ENCODE results near the gene SRC. TPM values are rescaled to one million over a fixed set of nuclear protein-coding genes. Genes with fewer than 3 reads are reported as not detected.

The SRC gene
- total RNA-seq, 1 experiment from 2014 or later = 23.3 TPM

DNA sequence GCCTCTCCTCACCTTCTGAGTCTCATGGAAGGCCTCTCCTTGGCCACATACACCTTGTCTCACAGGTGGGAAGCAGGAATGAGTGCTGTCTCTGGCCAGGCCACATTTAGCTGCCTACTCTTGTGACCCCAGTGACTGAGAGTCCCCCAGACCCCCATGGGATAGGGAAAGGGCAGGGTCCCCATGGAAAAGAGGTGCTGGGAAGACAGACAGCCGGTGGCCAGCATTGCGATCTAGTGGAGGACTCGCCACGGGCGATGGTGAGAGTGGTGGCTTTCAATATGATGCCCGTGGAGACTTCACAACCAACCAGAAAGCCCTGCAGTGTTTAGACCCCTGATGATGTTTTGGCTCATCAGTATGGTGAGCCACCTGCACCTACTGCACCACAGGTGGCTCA lies 36.6 kb upstream of the SRC start:
- no peaks in the 10 kb centered on the region for H3K27me3 ChIP-seq (replicated peaks; ENCODE audit: insufficient read depth, low read depth, low read length, poor library complexity)
- no TSS peak for BruUV-seq (replicated peaks)
- CTCF ChIA-PET = no interaction called here
- H3K27ac ChIP-seq (ENCODE audit: low read depth, low read length, poor library complexity, severe bottlenecking) = no peak overlapping the region
- no peaks in the 10 kb centered on the region for H3K9me3 ChIP-seq (ENCODE audit: low read depth, low read length, poor library complexity, severe bottlenecking)
- no peaks in the 10 kb centered on the region for H3K36me3 ChIP-seq (ENCODE audit: insufficient read depth, low read length, poor library complexity, severe bottlenecking)
- intact Hi-C loops (cut with micrococcal nuclease; ENCODE audit: unreplicated experiment) = no loop called here
- no peaks in the 10 kb centered on the region for H3K4me1 ChIP-seq (ENCODE audit: insufficient read depth, low read length, poor library complexity, severe bottlenecking)
- DNase-seq (ENCODE audit: low spot score) = no peak
- no peak overlapping the region for H3K4me3 ChIP-seq (ENCODE audit: low read depth, low read length, poor library complexity, severe bottlenecking)
- POLR2A ChIA-PET (ENCODE audit: low non-redundant PET) = no interaction called here
- TF ChIP-seq, protein P1, sequence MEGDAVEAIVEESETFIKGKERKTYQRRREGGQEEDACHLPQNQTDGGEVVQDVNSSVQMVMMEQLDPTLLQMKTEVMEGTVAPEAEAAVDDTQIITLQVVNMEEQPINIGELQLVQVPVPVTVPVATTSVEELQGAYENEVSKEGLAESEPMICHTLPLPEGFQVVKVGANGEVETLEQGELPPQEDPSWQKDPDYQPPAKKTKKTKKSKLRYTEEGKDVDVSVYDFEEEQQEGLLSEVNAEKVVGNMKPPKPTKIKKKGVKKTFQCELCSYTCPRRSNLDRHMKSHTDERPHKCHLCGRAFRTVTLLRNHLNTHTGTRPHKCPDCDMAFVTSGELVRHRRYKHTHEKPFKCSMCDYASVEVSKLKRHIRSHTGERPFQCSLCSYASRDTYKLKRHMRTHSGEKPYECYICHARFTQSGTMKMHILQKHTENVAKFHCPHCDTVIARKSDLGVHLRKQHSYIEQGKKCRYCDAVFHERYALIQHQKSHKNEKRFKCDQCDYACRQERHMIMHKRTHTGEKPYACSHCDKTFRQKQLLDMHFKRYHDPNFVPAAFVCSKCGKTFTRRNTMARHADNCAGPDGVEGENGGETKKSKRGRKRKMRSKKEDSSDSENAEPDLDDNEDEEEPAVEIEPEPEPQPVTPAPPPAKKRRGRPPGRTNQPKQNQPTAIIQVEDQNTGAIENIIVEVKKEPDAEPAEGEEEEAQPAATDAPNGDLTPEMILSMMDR (conservative IDR thresholded peaks at IDR 0.05; ENCODE audit: low read depth, low read length) = no peak
- no peak for TF ChIP-seq EZH2 (IDR thresholded peaks at IDR 0.05; ENCODE audit: borderline replicate concordance, low read depth, low read length, poor library complexity, severe bottlenecking)

- intact Hi-C loops (cut with micrococcal nuclease; ENCODE audit: unreplicated experiment) = no loop called here
- H3K36me3 ChIP-seq (ENCODE audit: insufficient read depth, low read length, poor library complexity, severe bottlenecking) = no peaks in the 10 kb centered on the region
- TF ChIP-seq, protein P1 (conservative IDR thresholded peaks at IDR 0.05; ENCODE audit: low read depth, low read length) = no peak
- no peak for TF ChIP-seq EZH2 (IDR thresholded peaks at IDR 0.05; ENCODE audit: borderline replicate concordance, low read depth, low read length, poor library complexity, severe bottlenecking)
- DNase-seq (ENCODE audit: low spot score) = no peak
- CTCF ChIA-PET = no interaction called here
- no peak overlapping the region for H3K27ac ChIP-seq (ENCODE audit: low read depth, low read length, poor library complexity, severe bottlenecking)
- no peaks in the 10 kb centered on the region for H3K27me3 ChIP-seq (replicated peaks; ENCODE audit: insufficient read depth, low read depth, low read length, poor library complexity)
- POLR2A ChIA-PET (ENCODE audit: low non-redundant PET) = no interaction called here
- H3K4me1 ChIP-seq (ENCODE audit: insufficient read depth, low read length, poor library complexity, severe bottlenecking) = no peaks in the 10 kb centered on the region
- no TSS peak for BruUV-seq (replicated peaks)
- H3K9me3 ChIP-seq (ENCODE audit: low read depth, low read length, poor library complexity, severe bottlenecking) = no peaks in the 10 kb centered on the region
- H3K4me3 ChIP-seq (ENCODE audit: low read depth, low read length, poor library complexity, severe bottlenecking) = no peak overlapping the region
These were observed 35.9 kb upstream of the SRC start for GRCh38 chr20:37309936-37310590.

GRCh38 chr20:37310951-37311350 lies 35.0 kb upstream of the SRC start:
- Histone ChIP-seq H3K36me3 (ENCODE audit: insufficient read depth, low read length, poor library complexity, severe bottlenecking) (peaks cover 3% of the 10 kb centered on the region), H3K4me3 (ENCODE audit: low read depth, low read length, poor library complexity, severe bottlenecking) (no peak overlapping the region), H3K4me1 (ENCODE audit: insufficient read depth, low read length, poor library complexity, severe bottlenecking) (no peaks in the 10 kb centered on the region), H3K27ac (ENCODE audit: low read depth, low read length, poor library complexity, severe bottlenecking) (no peak overlapping the region), H3K9me3 (ENCODE audit: low read depth, low read length, poor library complexity, severe bottlenecking) (no peaks in the 10 kb centered on the region), H3K27me3 (replicated peaks; ENCODE audit: insufficient read depth, low read depth, low read length, poor library complexity) (no peaks in the 10 kb centered on the region)
- DNase-seq (ENCODE audit: low spot score) = no peak
- CTCF ChIA-PET = no interaction called here
- POLR2A ChIA-PET (ENCODE audit: low non-redundant PET) = no interaction called here
- no TSS peak for BruUV-seq (replicated peaks)
- intact Hi-C loops (cut with micrococcal nuclease; ENCODE audit: unreplicated experiment) = no loop called here
- TF ChIP-seq, protein P1 (conservative IDR thresholded peaks at IDR 0.05; ENCODE audit: low read depth, low read length) = no peak
- TF ChIP-seq EZH2 (IDR thresholded peaks at IDR 0.05; ENCODE audit: borderline replicate concordance, low read depth, low read length, poor library complexity, severe bottlenecking) = no peak

All from A673 (cell line).